GM21825 (cell line): ENCODE results near the gene SLC13A4.
"Not testable (repeated sequence)": the region's sequence is repeated elsewhere in the genome, so short reads cannot be mapped to it uniquely, and the experiment has no call there.

Source experiments
- ATAC-seq: cut with Tn5 transposase; IDR thresholded peaks from one replicate; pipeline ENCODE4 v1.9.1; 2021; ENCODE audit warnings: mild to moderate bottlenecking, moderate library complexity; ENCODE audit not compliant: unreplicated experiment

SLC13A4 gene

GRCh38 chr7:135728136-135728669 is at the start of gene SLC13A4:
Gene SLC13A4, minus strand, starts transcription at chr7:135728186. Its CDS starts 690 bp downstream, at chr7:135727496.
- ATAC-seq, result no peak

GRCh38 chr7:135775915-135776314 is 47.9 kb upstream of the SLC13A4 start:
- ATAC-seq, result not testable (repeated sequence)

- ATAC-seq, result no peak
Measured at GRCh38 chr7:135775230-135775629, 47.2 kb upstream of the SLC13A4 start.

GRCh38 chr7:135774284-135774683 is 46.3 kb upstream of the SLC13A4 start:
- no peak for ATAC-seq

- ATAC-seq, result no peak
Measured at GRCh38 chr7:135773464-135773863, 45.5 kb upstream of the SLC13A4 start.

GRCh38 chr7:135772639-135773222 is 44.7 kb upstream of the SLC13A4 start:
- ATAC-seq, result no peak

- no peak for ATAC-seq
Measured at GRCh38 chr7:135771961-135772638, 44.1 kb upstream of the SLC13A4 start.

- ATAC-seq, result no peak
Measured at GRCh38 chr7:135771051-135771450, 43.1 kb upstream of the SLC13A4 start.

- ATAC-seq, result no peak
Measured at GRCh38 chr7:135770139-135770710, 42.2 kb upstream of the SLC13A4 start.

GRCh38 chr7:135769005-135769802 is 41.2 kb upstream of the SLC13A4 start:
- no peak for ATAC-seq

GRCh38 chr7:135768467-135768866 is 40.5 kb upstream of the SLC13A4 start:
- no peak for ATAC-seq

- no peak for ATAC-seq
Measured at GRCh38 chr7:135768064-135768463, 40.1 kb upstream of the SLC13A4 start.

GRCh38 chr7:135763261-135763660 is 35.3 kb upstream of the SLC13A4 start:
- no peak for ATAC-seq

- ATAC-seq, result no peak
Measured at GRCh38 chr7:135761751-135762488, 33.9 kb upstream of the SLC13A4 start.

- no peak for ATAC-seq
Measured at GRCh38 chr7:135759532-135759931, 31.5 kb upstream of the SLC13A4 start.

- no peak for ATAC-seq
Measured at GRCh38 chr7:135758531-135758932, 30.5 kb upstream of the SLC13A4 start.

- no peak for ATAC-seq
Measured at GRCh38 chr7:135757719-135758411, 29.9 kb upstream of the SLC13A4 start.

- no peak for ATAC-seq
Measured at GRCh38 chr7:135756191-135756590, 28.2 kb upstream of the SLC13A4 start.

GRCh38 chr7:135755351-135755753 is 27.4 kb upstream of the SLC13A4 start:
- ATAC-seq, result no peak
